HG03432 (cell line): ENCODE data around the gene NPHP4.
"Not testable (repeated sequence)": the region's sequence is repeated elsewhere in the genome, so short reads cannot be mapped to it uniquely, and the experiment has no call there.

Source experiments
- ATAC-seq: cut with Tn5 transposase; IDR thresholded peaks from one replicate; pipeline ENCODE4 v1.9.1; 2021; ENCODE audit warnings: mild to moderate bottlenecking, moderate library complexity; ENCODE audit not compliant: unreplicated experiment

Gene NPHP4

GRCh38 chr1:6025269-6026094 is 33.3 kb upstream of the NPHP4 start:
- ATAC-seq, result no peak

GRCh38 chr1:6024376-6024775 is 32.2 kb upstream of the NPHP4 start:
- no peak for ATAC-seq

GRCh38 chr1:6023346-6023745 is 31.1 kb upstream of the NPHP4 start:
- no peak for ATAC-seq

- ATAC-seq, result no peak
These were observed 30.0 kb upstream of the NPHP4 start for GRCh38 chr1:6022193-6022592.

GRCh38 chr1:6019166-6019845 is 27.1 kb upstream of the NPHP4 start:
- ATAC-seq, result no peak

GRCh38 chr1:6017654-6018053 is 25.4 kb upstream of the NPHP4 start:
- ATAC-seq, result not testable (repeated sequence)

- no peak for ATAC-seq
These were observed 24.1 kb upstream of the NPHP4 start for GRCh38 chr1:6016191-6016865.

- ATAC-seq, result no peak
These were observed 22.1 kb upstream of the NPHP4 start for GRCh38 chr1:6014130-6014999.

- no peak for ATAC-seq
These were observed 21.3 kb upstream of the NPHP4 start for GRCh38 chr1:6013491-6013890.

GRCh38 chr1:6012529-6013318 is 20.5 kb upstream of the NPHP4 start:
- no peak for ATAC-seq

GRCh38 chr1:6011946-6012258 is 19.7 kb upstream of the NPHP4 start:
- no peak for ATAC-seq

- ATAC-seq, result no peak
These were observed 19.1 kb upstream of the NPHP4 start for GRCh38 chr1:6011161-6011945.

GRCh38 chr1:6010554-6010953 is 18.3 kb upstream of the NPHP4 start:
- ATAC-seq, result no peak

- no peak for ATAC-seq
These were observed 17.2 kb upstream of the NPHP4 start for GRCh38 chr1:6009120-6010040.

GRCh38 chr1:6008696-6009095 is 16.5 kb upstream of the NPHP4 start:
- no peak for ATAC-seq

- no peak for ATAC-seq
These were observed 15.8 kb upstream of the NPHP4 start for GRCh38 chr1:6008084-6008415.

GRCh38 chr1:6007318-6008083 is 15.3 kb upstream of the NPHP4 start:
- ATAC-seq, result no peak

GRCh38 chr1:6006882-6007281 is 14.7 kb upstream of the NPHP4 start:
- ATAC-seq, result no peak
